Measurements from ENCODE around the gene NTM. TPM values are rescaled to one million over a fixed set of nuclear protein-coding genes. Genes with fewer than 3 reads are reported as not detected.

Gene NTM
- total and polyA plus RNA-seq, 12 donors = 0.26 to 11.5 (median 4.0) TPM

GRCh38 chr11:132101881-132102280 is 731.5 kb downstream of the NTM start:
- H3K4me3 ChIP-seq = no peak overlapping the region
- no peak overlapping the region for H3K27ac ChIP-seq
- H3K9me3 ChIP-seq (replicated peaks in 1 of 3) = no peaks in the 10 kb centered on the region
- WGBS, 4 donors = 62 to 78% (median 73%) methylated on average over 3 of the region's 3 CpGs
- TF ChIP-seq CTCF (IDR thresholded peaks at IDR 0.05) = no peak
- no peak for TF ChIP-seq POLR2A (IDR thresholded peaks at IDR 0.05)
- H3K4me1 ChIP-seq (replicated peaks in 1 of 2) = no peaks in the 10 kb centered on the region
- DNase-seq = no peak
- H3K36me3 ChIP-seq (replicated peaks in 1 of 2) = no peaks in the 10 kb centered on the region
- H3K27me3 ChIP-seq = no peaks in the 10 kb centered on the region
- intact Hi-C loops (cut with DNase I) = no loop called here

- 85 to 93% (median 89%) methylated on average over 5 to 10 of the region's 10 CpGs for WGBS, 4 donors
- H3K4me1 ChIP-seq (replicated peaks in 1 of 2) = no peaks in the 10 kb centered on the region
- no peaks in the 10 kb centered on the region for H3K27me3 ChIP-seq
- H3K4me3 ChIP-seq = no peak overlapping the region
- intact Hi-C loops (cut with DNase I) = no loop called here
- no peaks in the 10 kb centered on the region for H3K36me3 ChIP-seq (replicated peaks in 1 of 2)
- no peak for DNase-seq
- TF ChIP-seq CTCF (IDR thresholded peaks at IDR 0.05) (no peak), POLR2A (IDR thresholded peaks at IDR 0.05) (no peak)
- H3K9me3 ChIP-seq (replicated peaks in 1 of 3) = no peaks in the 10 kb centered on the region
- no peak overlapping the region for H3K27ac ChIP-seq
Observed at GRCh38 chr11:132103021-132103420, 732.6 kb downstream of the NTM start.

GRCh38 chr11:132106096-132106982 is 735.9 kb downstream of the NTM start:
- no peak for TF ChIP-seq POLR2A (IDR thresholded peaks at IDR 0.05)
- Histone ChIP-seq H3K9me3 (replicated peaks in 1 of 3) (no peaks in the 10 kb centered on the region), H3K36me3 (replicated peaks in 1 of 2) (no peaks in the 10 kb centered on the region), H3K27me3 (no peaks in the 10 kb centered on the region), H3K4me3 (no peak overlapping the region), H3K4me1 (replicated peaks in 1 of 2) (no peaks in the 10 kb centered on the region), H3K27ac (no peak overlapping the region)
- no peak for DNase-seq
- intact Hi-C loops (cut with DNase I) = no loop called here
- WGBS, 4 donors = 76 to 81% (median 79%) methylated on average over 13 of the region's 13 CpGs

GRCh38 chr11:132111316-132111715 is 740.9 kb downstream of the NTM start:
- H3K4me1 ChIP-seq (replicated peaks in 1 of 2) = no peaks in the 10 kb centered on the region
- WGBS, 4 donors = 46 to 68% (median 59%) methylated on average over 2 of the region's 2 CpGs
- no peak for DNase-seq
- no peak overlapping the region for H3K27ac ChIP-seq
- no peaks in the 10 kb centered on the region for H3K27me3 ChIP-seq
- no peak overlapping the region for H3K4me3 ChIP-seq
- no peaks in the 10 kb centered on the region for H3K9me3 ChIP-seq (replicated peaks in 1 of 3)
- intact Hi-C loops (cut with DNase I) = no loop called here
- TF ChIP-seq POLR2A (IDR thresholded peaks at IDR 0.05) = no peak
- no peak for TF ChIP-seq CTCF (IDR thresholded peaks at IDR 0.05)
- no peaks in the 10 kb centered on the region for H3K36me3 ChIP-seq (replicated peaks in 1 of 2)

GRCh38 chr11:132111838-132112237 is 741.4 kb downstream of the NTM start:
- H3K4me1 ChIP-seq (replicated peaks in 1 of 2) = no peaks in the 10 kb centered on the region
- peak in 1 of 7 donors; percentile 22 for DNase-seq
- no peaks in the 10 kb centered on the region for H3K27me3 ChIP-seq
- H3K9me3 ChIP-seq (replicated peaks in 1 of 3) = no peaks in the 10 kb centered on the region
- H3K4me3 ChIP-seq = no peak overlapping the region
- no peak overlapping the region for H3K27ac ChIP-seq
- WGBS, 4 donors = 39 to 53% (median 42%) methylated on average over 5 of the region's 5 CpGs
- intact Hi-C loops (cut with DNase I) = no loop called here
- no peak for TF ChIP-seq POLR2A (IDR thresholded peaks at IDR 0.05)
- TF ChIP-seq CTCF (IDR thresholded peaks at IDR 0.05) = no peak
- H3K36me3 ChIP-seq (replicated peaks in 1 of 2) = no peaks in the 10 kb centered on the region

Data from adrenal gland (tissue), 12 donors.